GM12878 (cell line): ENCODE results near the gene TRIP12. TPM values are rescaled to one million over a fixed set of nuclear protein-coding genes. Genes with fewer than 3 reads are reported as not detected.
"Not testable (repeated sequence)": the region's sequence is repeated elsewhere in the genome, so short reads cannot be mapped to it uniquely, and the experiment has no call there.

Experiments
- ATAC-seq: fragments of 200-7000 bp; cut with Tn5 transposase; 3 replicates; pipeline ENCODE4 v1.9.1; 2020; ENCODE audit warnings: mild to moderate bottlenecking, moderate library complexity
- BruUV-seq: library from RNA; stranded (reverse); fragments of 400-500 nt; replicated peaks from 2 replicates; lab custom pipeline; 2021; lab: Mats Ljungman, UMichigan
- CTCF ChIA-PET: fragments of 300-600 bp; sonication (Branson Sonifier 250); formaldehyde crosslinking; extraction: SDS; loops from one replicate; lab custom pipeline; 2021; ENCODE audit warnings: inconsistent platforms; lab: Yijun Ruan, JAX
- POLR2A ChIA-PET: fragments of 350-600 bp; formaldehyde crosslinking; extraction: SDS; loops from one replicate; lab custom pipeline; 2021; ENCODE audit warnings: inconsistent platforms; lab: Charles Lee
- RAD21 ChIA-PET: fragments of 300-600 bp; sonication (Branson Sonifier 250); formaldehyde crosslinking; loops from one replicate; lab custom pipeline; 2023; ENCODE audit warnings: antibody characterized with exemption; ENCODE audit not compliant: unreplicated experiment; lab: Charles Lee
- SMC1A ChIA-PET: fragments of 300-600 bp; sonication (Branson Sonifier 250); formaldehyde crosslinking; loops from one replicate; lab custom pipeline; 2023; ENCODE audit not compliant: unreplicated experiment, uncharacterized antibody; lab: Charles Lee
- DNase-seq: peaks from one replicate; pipeline ENCODE4 v3.0.0-alpha.2; 2011; ENCODE audit warnings: low read depth, low spot score
- FAIRE-seq: peaks from 3 replicates; lab custom pipeline; 2011; peaks lifted over from hg19 to GRCh38; lab: Jason Lieb, UNC
- H2AFZ ChIP-seq: 2 replicates; pipeline ENCODE4 v1.6.0; 2011; ENCODE audit warnings: low read depth, low read length, control low read depth; ENCODE audit not compliant: control insufficient read depth
- H3K27ac ChIP-seq: 2 replicates; pipeline ENCODE4 v1.5.1; 2011; ENCODE audit warnings: control low read depth; ENCODE audit not compliant: control insufficient read depth, insufficient read depth
- H3K27me3 ChIP-seq, 2 experiments: replicated peaks in 1 of 2; 2 replicates each; pipeline versions ENCODE4 v1.6.0 to v1.6.1; 2011; ENCODE audit warnings: low read length in 1 of 2; ENCODE audit not compliant: control insufficient read depth in 2 of 2, insufficient read depth in 2 of 2
- H3K36me3 ChIP-seq, 2 experiments: 2 replicates each; pipeline ENCODE4 v1.5.1; 2011; ENCODE audit warnings: low read length in 1 of 2; ENCODE audit not compliant: control insufficient read depth in 2 of 2, insufficient read depth in 2 of 2
- H3K4me1 ChIP-seq: 2 replicates; pipeline ENCODE4 v1.6.1; 2011; ENCODE audit warnings: mild to moderate bottlenecking, low read length, moderate library complexity, mixed read lengths; ENCODE audit not compliant: control insufficient read depth, insufficient read depth
- H3K4me2 ChIP-seq: 2 replicates; pipeline ENCODE4 v1.6.0; 2011; ENCODE audit warnings: control low read depth; ENCODE audit not compliant: control insufficient read depth, insufficient read depth
- H3K4me3 ChIP-seq: fragments of 200-600 bp; sonication (generic); 2 replicates; pipeline ENCODE4 v1.5.1; 2016
- H3K79me2 ChIP-seq: 2 replicates; pipeline ENCODE4 v1.6.0; 2011; ENCODE audit warnings: low read length; ENCODE audit not compliant: control insufficient read depth, insufficient read depth
- H3K9ac ChIP-seq: 2 replicates; pipeline ENCODE4 v1.8.0; 2011; ENCODE audit warnings: low read length, control low read depth, mixed read lengths; ENCODE audit not compliant: control insufficient read depth, insufficient read depth
- H3K9me3 ChIP-seq: replicated peaks from 3 replicates; pipeline ENCODE4 v1.5.1; 2011; ENCODE audit warnings: mild to moderate bottlenecking, low read length; ENCODE audit not compliant: control insufficient read depth, insufficient read depth
- H4K20me1 ChIP-seq: 2 replicates; pipeline ENCODE4 v1.6.0; 2011; ENCODE audit not compliant: control insufficient read depth, insufficient read depth
- CREM ChIP-seq: IDR thresholded peaks from 2 replicates; pipeline ENCODE4 v1.6.1; 2014; ENCODE audit warnings: antibody characterized with exemption, low read depth
- POLR2AphosphoS2 ChIP-seq: IDR thresholded peaks from 2 replicates; pipeline ENCODE4 v1.6.1; 2011; ENCODE audit warnings: low read depth, mild to moderate bottlenecking, low read length, improper control_type of control experiment, moderate library complexity
- RUNX3 ChIP-seq: IDR thresholded peaks from 2 replicates; pipeline ENCODE4 v1.6.1; 2012; ENCODE audit warnings: low read length, inconsistent platforms
- TARDBP ChIP-seq: IDR thresholded peaks from 2 replicates; pipeline ENCODE4 v1.6.1; 2016; ENCODE audit warnings: borderline replicate concordance
- ZNF622 ChIP-seq: fragments of 450-650 bp; IDR thresholded peaks from 2 replicates; pipeline ENCODE4 v1.6.1; 2017; ENCODE audit warnings: mild to moderate bottlenecking, inconsistent platforms
- WGBS: methylation state at CpG from one replicate; pipeline ENCODE4 v1.1.6; 2016; ENCODE audit warnings: low lambda C conversion rate; ENCODE audit not compliant: insufficient replicate concordance, insufficient coverage; ENCODE audit errors: missing lambda C conversion rate; 5-methylcytosine and 5-hydroxymethylcytosine counted together
- in situ Hi-C: fragments of 300-500 bp; cut with MboI; formaldehyde crosslinking; loops from 9 replicates; pipeline ENCODE4 v1.14.3; 2018; ENCODE audit warnings: mixed read lengths
- intact Hi-C: fragments of 100-400 bp; cut with micrococcal nuclease; formaldehyde crosslinking; loops from one replicate; pipeline ENCODE4 v1.14.2; 2022; ENCODE audit not compliant: unreplicated experiment
- polyA plus RNA-seq, 11 experiments: library from polyadenylated mRNA; depleted of rRNA in 4 of 11; unstranded in 6 of 11; stranded (reverse) in 5 of 11; fragments of >200 nt; fragmentation: Nextera tagmentation in 4 of 11; fragmentation: Illumina TruSeq in 1 of 11; extraction: Ambion mirVana in 4 of 11; extraction: Trizol in 1 of 11; gene quantifications; 1 replicate in 1 of 11; 2 replicates in 10 of 11; pipeline versions ENCODE4 v1.2.1 to v1.2.3, GENCODE V29; 2011 to 2016; ENCODE audit warnings: inconsistent platforms in 2 of 11, missing spikeins in 2 of 11, low read depth in 1 of 11
- total RNA-seq, 4 experiments: library from RNA; depleted of rRNA in 3 of 4; stranded (reverse); fragments of >200 nt in 3 of 4; fragmentation: Illumina TruSeq in 1 of 4; extraction: Trizol in 1 of 4; gene quantifications; 2 replicates each; pipeline versions ENCODE4 v1.2.1 to v1.2.3, GENCODE V29; 2013 to 2021
- TF ChIP-seq, protein P1 (sequence below): fragments of 150-350 bp; IDR thresholded peaks from 2 replicates; pipeline ENCODE4 v1.6.1; 2014; ENCODE audit warnings: mild to moderate bottlenecking, low read depth, low read length
- TF ChIP-seq, protein P2 (sequence below): IDR thresholded peaks from 2 replicates; pipeline ENCODE4 v1.6.1; 2011; ENCODE audit warnings: borderline replicate concordance, low read depth, mild to moderate bottlenecking, moderate library complexity, mixed read lengths, low read length; ENCODE audit not compliant: insufficient read depth; ENCODE audit errors: extremely low read length

TRIP12 gene
- total and polyA plus RNA-seq, 10 of the 15 experiments (the other 5 are each of a cell fraction or from before 2014, with no cell fraction given): 23.1 to 207 (median 97.0) TPM

GRCh38 chr2:229761663-229762062 is 160.1 kb downstream of the TRIP12 start (continued):
- TF ChIP-seq RUNX3: no peak
- TF ChIP-seq TARDBP: no peak
- TF ChIP-seq ZNF622: no peak
- TF ChIP-seq CREM: no peak
- TF ChIP-seq, protein P1, sequence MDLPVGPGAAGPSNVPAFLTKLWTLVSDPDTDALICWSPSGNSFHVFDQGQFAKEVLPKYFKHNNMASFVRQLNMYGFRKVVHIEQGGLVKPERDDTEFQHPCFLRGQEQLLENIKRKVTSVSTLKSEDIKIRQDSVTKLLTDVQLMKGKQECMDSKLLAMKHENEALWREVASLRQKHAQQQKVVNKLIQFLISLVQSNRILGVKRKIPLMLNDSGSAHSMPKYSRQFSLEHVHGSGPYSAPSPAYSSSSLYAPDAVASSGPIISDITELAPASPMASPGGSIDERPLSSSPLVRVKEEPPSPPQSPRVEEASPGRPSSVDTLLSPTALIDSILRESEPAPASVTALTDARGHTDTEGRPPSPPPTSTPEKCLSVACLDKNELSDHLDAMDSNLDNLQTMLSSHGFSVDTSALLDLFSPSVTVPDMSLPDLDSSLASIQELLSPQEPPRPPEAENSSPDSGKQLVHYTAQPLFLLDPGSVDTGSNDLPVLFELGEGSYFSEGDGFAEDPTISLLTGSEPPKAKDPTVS: no peak
- TF ChIP-seq POLR2AphosphoS2: no peak
- TF ChIP-seq, protein P2, sequence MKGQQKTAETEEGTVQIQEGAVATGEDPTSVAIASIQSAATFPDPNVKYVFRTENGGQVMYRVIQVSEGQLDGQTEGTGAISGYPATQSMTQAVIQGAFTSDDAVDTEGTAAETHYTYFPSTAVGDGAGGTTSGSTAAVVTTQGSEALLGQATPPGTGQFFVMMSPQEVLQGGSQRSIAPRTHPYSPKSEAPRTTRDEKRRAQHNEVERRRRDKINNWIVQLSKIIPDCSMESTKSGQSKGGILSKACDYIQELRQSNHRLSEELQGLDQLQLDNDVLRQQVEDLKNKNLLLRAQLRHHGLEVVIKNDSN: no peak
- TF ChIP-seq, all 136 proteins: peak for 0

- FAIRE-seq, H3K9me3 ChIP-seq, H3K4me2 ChIP-seq, H3K4me1 ChIP-seq, CTCF ChIA-PET, H3K9ac ChIP-seq, ATAC-seq, H3K4me3 ChIP-seq, in situ Hi-C loops, H4K20me1 ChIP-seq, H3K36me3 ChIP-seq, H3K79me2 ChIP-seq, POLR2A ChIA-PET, DNase-seq, H3K27me3 ChIP-seq, H2AFZ ChIP-seq, H3K27ac ChIP-seq, RAD21 ChIA-PET, BruUV-seq, SMC1A ChIA-PET, intact Hi-C loops: not testable (repeated sequence)
- 93% methylated on average over 10 of the region's 10 CpGs for WGBS
Measured at GRCh38 chr2:229757462-229757861, 164.3 kb downstream of the TRIP12 start.
